Upper lobe of left lung (tissue), 4 donors: ENCODE results near the gene REEP2.

ENCODE experiments used
- CTCF ChIP-seq, 6 experiments: fragments of 450-650 bp in 4 of 6; fragments of 200-600 bp in 2 of 6; sonication (generic) in 2 of 6; IDR thresholded peaks; one replicate each; pipeline ENCODE4 v1.5.1; 2016 to 2019; ENCODE audit warnings: antibody characterized with exemption in 6 of 6
- POLR2AphosphoS5 ChIP-seq, 2 donors: sonication (generic); formaldehyde crosslinking; IDR thresholded peaks; one replicate each; pipeline ENCODE4 v1.5.1; 2017; ENCODE audit warnings: antibody characterized with exemption in 2 of 2

DNA sequence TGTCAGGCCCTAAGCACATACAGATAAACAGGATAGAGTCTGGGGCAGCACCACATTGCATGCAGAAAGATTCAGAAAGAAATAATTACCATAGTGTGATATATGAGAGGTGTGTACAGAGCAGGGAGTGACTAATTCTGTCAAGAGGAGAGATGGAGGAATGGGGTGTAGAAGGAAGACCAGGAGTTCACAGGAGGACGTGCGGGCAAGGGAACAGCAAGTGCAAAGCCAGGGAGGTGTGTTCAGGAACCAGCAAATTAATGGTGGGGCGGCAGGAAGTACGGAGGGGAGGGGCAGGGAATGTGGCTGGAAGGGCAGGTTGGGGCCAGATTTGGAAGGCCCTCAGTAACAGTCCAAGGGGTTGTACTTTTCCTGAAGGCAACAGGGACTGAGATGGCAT is 43.8 kb downstream of the REEP2 start:
- no peak for TF ChIP-seq CTCF (IDR thresholded peaks at IDR 0.05)
- no peak for TF ChIP-seq POLR2AphosphoS5 (IDR thresholded peaks at IDR 0.05)
